DOHH2 (cell line): Measurements from ENCODE around the gene PHLPP1.

ENCODE experiments used
- CTCF ChIP-seq: fragments of 200-600 bp; sonication (generic); IDR thresholded peaks from one replicate; pipeline ENCODE4 v1.5.1; 2014; ENCODE audit warnings: antibody characterized with exemption, mild to moderate bottlenecking, low read depth, low read length; ENCODE audit not compliant: poor library complexity, severe bottlenecking
- EZH2phosphoT487 ChIP-seq: fragments of 200-600 bp; sonication (generic); IDR thresholded peaks from 2 replicates; pipeline ENCODE4 v1.6.1; 2017; ENCODE audit warnings: borderline replicate concordance, mild to moderate bottlenecking, antibody characterized with exemption, low read length, moderate library complexity, mixed read lengths

- TF ChIP-seq CTCF: no peak
- TF ChIP-seq EZH2phosphoT487: no peak
These were observed 238.3 kb downstream of the PHLPP1 start for GRCh38 chr18:62953663-62954062.
